HepG2 (cell line): ENCODE results near the gene FER1L5. TPM values are rescaled to one million over a fixed set of nuclear protein-coding genes. Genes with fewer than 3 reads are reported as not detected.

Experiments
- ATAC-seq: fragments of 200-7000 bp; cut with Tn5 transposase; 3 replicates; pipeline ENCODE4 v1.9.1; 2020; ENCODE audit warnings: mild to moderate bottlenecking, moderate library complexity
- BruUV-seq: library from RNA; stranded (reverse); fragments of 400-500 nt; replicated peaks from 2 replicates; lab custom pipeline; 2021; lab: Mats Ljungman, UMichigan
- CTCF ChIA-PET: fragments of 300-600 bp; formaldehyde crosslinking; extraction: SDS; loops from one replicate; lab custom pipeline; 2021; ENCODE audit warnings: low total read pairs, inconsistent platforms, low intra/inter-chr PET ratio; lab: Yijun Ruan, JAX
- POLR2A ChIA-PET: fragments of 350-600 bp; sonication (Branson Sonifier 250); formaldehyde crosslinking; loops from one replicate; lab custom pipeline; 2020; ENCODE audit warnings: antibody characterized with exemption, inconsistent platforms; lab: Yijun Ruan, JAX
- DNase-seq: peaks from one replicate; pipeline ENCODE4 v3.0.0-alpha.2; 2015; ENCODE audit warnings: low spot score
- FAIRE-seq: peaks from 3 replicates; lab custom pipeline; 2011; peaks lifted over from hg19 to GRCh38; lab: Jason Lieb, UNC
- H2AFZ ChIP-seq: one replicate; pipeline ENCODE4 v1.6.1; 2011; ENCODE audit warnings: low read length, inconsistent platforms
- H3K27ac ChIP-seq: fragments of 300-600 bp; 3 replicates; pipeline ENCODE4 v1.8.0; 2011; ENCODE audit warnings: mixed run types, mild to moderate bottlenecking, mixed read lengths, low read length, inconsistent platforms; ENCODE audit not compliant: insufficient read depth; ENCODE audit errors: extremely low read length
- H3K27me3 ChIP-seq, 2 experiments: fragments of 200-600 bp in 1 of 2; 2 replicates in 1 of 2; 3 replicates in 1 of 2; pipeline versions ENCODE4 v1.6.0 to v1.8.0; 2011; ENCODE audit warnings: low read length in 2 of 2, mild to moderate bottlenecking in 2 of 2, moderate library complexity in 2 of 2, inconsistent platforms in 1 of 2; ENCODE audit not compliant: insufficient read depth in 2 of 2, control insufficient read depth in 1 of 2
- H3K36me3 ChIP-seq, 2 experiments: fragments of 200-600 bp in 1 of 2; replicated peaks in 1 of 2; 2 replicates in 1 of 2; 3 replicates in 1 of 2; pipeline versions ENCODE4 v1.5.1 to v1.8.0; 2011; ENCODE audit warnings: low read length in 2 of 2, inconsistent platforms in 1 of 2; ENCODE audit not compliant: insufficient read depth in 2 of 2, control insufficient read depth in 1 of 2
- H3K4me1 ChIP-seq: 2 replicates; pipeline ENCODE4 v1.5.1; 2012; ENCODE audit warnings: low read length, inconsistent platforms; ENCODE audit not compliant: insufficient read depth
- H3K4me2 ChIP-seq: 2 replicates; pipeline ENCODE4 v1.6.0; 2011; ENCODE audit warnings: low read depth, low read length, inconsistent platforms
- H3K4me3 ChIP-seq, 3 experiments: fragments of 200-600 bp in 1 of 3; sonication (generic), shearing (Covaris generic) in 1 of 3; replicated peaks in 1 of 3; 2 replicates each; pipeline ENCODE4 v1.5.1; 2011 to 2016; ENCODE audit warnings: low read length in 3 of 3, inconsistent platforms in 2 of 3, low read depth in 2 of 3, mild to moderate bottlenecking in 2 of 3, control low read depth in 1 of 3, mixed read lengths in 1 of 3; ENCODE audit not compliant: insufficient read depth in 1 of 3
- H3K79me2 ChIP-seq: one replicate; pipeline ENCODE4 v1.6.1; 2011; ENCODE audit warnings: low read length, inconsistent platforms; ENCODE audit not compliant: insufficient read depth
- H3K9ac ChIP-seq: 2 replicates; pipeline ENCODE4 v1.6.0; 2011; ENCODE audit warnings: mild to moderate bottlenecking, low read depth, low read length, inconsistent platforms; ENCODE audit not compliant: insufficient read depth
- H3K9me3 ChIP-seq: 2 replicates; pipeline ENCODE4 v1.5.1; 2012; ENCODE audit warnings: mild to moderate bottlenecking, low read length
- H4K20me1 ChIP-seq: 2 replicates; pipeline ENCODE4 v1.6.0; 2011; ENCODE audit warnings: inconsistent platforms, mild to moderate bottlenecking, low read length, moderate library complexity; ENCODE audit not compliant: insufficient read depth
- ASH2L ChIP-seq: fragments of 300-600, 200-600 bp; sonication (generic); IDR thresholded peaks from 2 replicates; pipeline ENCODE4 v1.7.0; 2017; ENCODE audit warnings: low read depth, mild to moderate bottlenecking, moderate library complexity, mixed read lengths, low read length; ENCODE audit not compliant: insufficient read length
- HDAC6 ChIP-seq: fragments of 200-600 bp; sonication (generic); IDR thresholded peaks from 2 replicates; pipeline ENCODE4 v1.7.0; 2017; ENCODE audit warnings: mild to moderate bottlenecking, antibody characterized with exemption, low read length, low read depth
- HHEX ChIP-seq: IDR thresholded peaks from 2 replicates; pipeline ENCODE4 v1.6.1; 2016; ENCODE audit warnings: control low read depth
- HINFP ChIP-seq: sonication (generic); formaldehyde crosslinking; IDR thresholded peaks from 2 replicates; pipeline ENCODE4 v1.4.0; 2020; ENCODE audit warnings: low read depth, mild to moderate bottlenecking, missing genetic modification reagents
- NFIC ChIP-seq: IDR thresholded peaks from 2 replicates; pipeline ENCODE4 v1.6.1; 2012; ENCODE audit warnings: mild to moderate bottlenecking, low read length, inconsistent platforms
- NFRKB ChIP-seq: fragments of 450-650 bp; IDR thresholded peaks from 2 replicates; pipeline ENCODE4 v1.6.1; 2017
- PBX2 ChIP-seq: IDR thresholded peaks from 2 replicates; pipeline ENCODE4 v1.6.1; 2016; ENCODE audit warnings: control low read depth
- RFX5 ChIP-seq: IDR thresholded peaks from 2 replicates; pipeline ENCODE4 v1.6.1; 2011; ENCODE audit warnings: low read depth, low read length, improper control_type of control experiment
- SAFB2 ChIP-seq: sonication (generic); formaldehyde crosslinking; IDR thresholded peaks from 2 replicates; pipeline ENCODE4 v1.5.1; 2020; ENCODE audit warnings: missing genetic modification reagents, low read depth, mild to moderate bottlenecking, borderline replicate concordance
- SAP130 ChIP-seq: IDR thresholded peaks from 2 replicates; pipeline ENCODE4 v1.6.1; 2016; ENCODE audit warnings: low read depth
- ZNF292 ChIP-seq: sonication (generic); formaldehyde crosslinking; IDR thresholded peaks from 2 replicates; pipeline ENCODE4 v1.8.1; 2022; ENCODE audit warnings: mild to moderate bottlenecking, low read depth, missing genetic modification reagents, borderline replicate concordance
- ZNF746 ChIP-seq: sonication (generic); formaldehyde crosslinking; IDR thresholded peaks from 2 replicates; pipeline ENCODE4 v1.8.0; 2022; ENCODE audit warnings: mild to moderate bottlenecking, missing genetic modification reagents
- ZNF768 ChIP-seq: sonication (generic); formaldehyde crosslinking; IDR thresholded peaks from 2 replicates; pipeline ENCODE4 v1.4.0; 2020; ENCODE audit warnings: missing genetic modification reagents
- ZNF780A ChIP-seq: sonication (generic); formaldehyde crosslinking; IDR thresholded peaks from 2 replicates; pipeline ENCODE4 v1.8.0; 2022; ENCODE audit warnings: mild to moderate bottlenecking, missing genetic modification reagents, moderate library complexity
- WGBS: methylation state at CpG from one replicate; pipeline ENCODE4 v1.1.6; 2017; ENCODE audit warnings: low lambda C conversion rate; 5-methylcytosine and 5-hydroxymethylcytosine counted together
- in situ Hi-C: cut with HindIII; loops from 2 replicates; pipeline ENCODE4 v1.10.0; 2017; ENCODE audit warnings: low pct_unique_long_range_greater_than_20kb; ENCODE audit not compliant: extremely low pct_ligation_motif_present
- intact Hi-C: fragments of 100-400 bp; cut with micrococcal nuclease; formaldehyde crosslinking; loops from one replicate; pipeline ENCODE4 v1.10.0; 2022; ENCODE audit not compliant: unreplicated experiment
- polyA plus RNA-seq, 8 experiments: library from polyadenylated mRNA; depleted of rRNA in 3 of 8; stranded (reverse) in 7 of 8; unstranded in 1 of 8; fragments of >200 nt; fragmentation: Illumina TruSeq in 4 of 8; extraction: Trizol in 4 of 8; gene quantifications; 2 replicates each; pipeline versions ENCODE4 v1.2.1 to v1.2.3, GENCODE V29; 2011 to 2016; ENCODE audit warnings: low read depth in 4 of 8, missing spikeins in 1 of 8, mixed read lengths in 1 of 8; ENCODE audit not compliant: insufficient read depth in 1 of 8
- total RNA-seq, 5 experiments: library from RNA; depleted of rRNA; stranded (reverse); fragments of >200 nt; fragmentation: Illumina TruSeq; extraction: Trizol; gene quantifications; 2 replicates each; pipeline ENCODE4 v1.2.3, GENCODE V29; 2016; ENCODE audit warnings: low read depth in 1 of 5
- TF ChIP-seq, protein P1 (sequence below): sonication (generic); formaldehyde crosslinking; IDR thresholded peaks from 2 replicates; pipeline ENCODE4 v1.5.1; 2020; ENCODE audit warnings: missing genetic modification reagents, mild to moderate bottlenecking, borderline replicate concordance
- TF ChIP-seq, protein P2 (sequence below): sonication (generic); formaldehyde crosslinking; IDR thresholded peaks from 2 replicates; pipeline ENCODE4 v1.5.0; 2020; ENCODE audit warnings: missing genetic modification reagents, mild to moderate bottlenecking, borderline replicate concordance
- TF ChIP-seq, protein P3 (sequence below): sonication (generic); formaldehyde crosslinking; IDR thresholded peaks from 2 replicates; pipeline ENCODE4 v1.8.0; 2022; ENCODE audit warnings: mild to moderate bottlenecking, missing genetic modification reagents; ENCODE audit not compliant: insufficient replicate concordance

The FER1L5 gene
- total and polyA plus RNA-seq, 2 of the 13 experiments (the other 11 are each of a cell fraction or from before 2014, with no cell fraction given): 0.02 to 0.08 TPM

DNA sequence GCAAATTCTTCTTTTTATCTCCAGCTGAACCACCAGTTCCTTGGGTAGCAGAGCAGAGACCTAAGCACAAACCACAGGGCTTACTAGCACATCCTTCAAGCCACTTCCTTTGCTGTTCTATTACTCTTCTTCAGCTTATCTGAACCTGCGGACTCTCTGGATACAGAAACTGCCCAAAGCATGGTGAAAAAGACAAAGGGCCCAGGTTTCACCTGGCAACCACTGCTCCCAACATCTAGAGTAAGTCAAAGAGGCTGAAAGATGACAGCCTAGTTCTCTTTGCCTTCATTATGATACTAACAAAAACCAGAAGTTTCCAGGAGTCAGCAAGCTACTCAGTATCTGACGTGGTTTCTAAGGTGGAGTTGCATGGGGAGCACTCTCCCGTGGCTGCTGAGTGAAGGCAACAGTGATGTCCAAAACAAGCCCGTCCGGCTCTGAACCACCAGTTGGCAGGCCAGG, 47.8 kb upstream of the FER1L5 start:
- FAIRE-seq: no peak
- in situ Hi-C loops: no loop called here
- BruUV-seq: no TSS peak
- H3K79me2 ChIP-seq: no peaks in the 10 kb centered on the region
- CTCF ChIA-PET: no interaction called here
- peaks cover 26 to 77% of the 10 kb centered on the region in 2 experiments for H3K36me3 ChIP-seq
- no peak for ATAC-seq
- no peak for DNase-seq
- H3K9me3 ChIP-seq: no peaks in the 10 kb centered on the region
- H3K4me1 ChIP-seq: peaks cover 10% of the 10 kb centered on the region
- 95% methylated on average over 5 of the region's 5 CpGs for WGBS
- TF ChIP-seq HINFP (CRISPR knock-in tag) (no peak), NFRKB (no peak), ZNF292 (CRISPR knock-in tag) (no peak), ZNF746 (CRISPR knock-in tag) (no peak), PBX2 (CRISPR knock-in tag) (no peak), ZNF780A (no peak), ZNF768 (CRISPR knock-in tag) (no peak), NFIC (no peak), HHEX (CRISPR knock-in tag) (no peak), RFX5 (no peak), SAP130 (CRISPR knock-in tag) (no peak), SAFB2 (CRISPR knock-in tag) (no peak), ASH2L (no peak), HDAC6 (no peak)
- TF ChIP-seq, protein P1, sequence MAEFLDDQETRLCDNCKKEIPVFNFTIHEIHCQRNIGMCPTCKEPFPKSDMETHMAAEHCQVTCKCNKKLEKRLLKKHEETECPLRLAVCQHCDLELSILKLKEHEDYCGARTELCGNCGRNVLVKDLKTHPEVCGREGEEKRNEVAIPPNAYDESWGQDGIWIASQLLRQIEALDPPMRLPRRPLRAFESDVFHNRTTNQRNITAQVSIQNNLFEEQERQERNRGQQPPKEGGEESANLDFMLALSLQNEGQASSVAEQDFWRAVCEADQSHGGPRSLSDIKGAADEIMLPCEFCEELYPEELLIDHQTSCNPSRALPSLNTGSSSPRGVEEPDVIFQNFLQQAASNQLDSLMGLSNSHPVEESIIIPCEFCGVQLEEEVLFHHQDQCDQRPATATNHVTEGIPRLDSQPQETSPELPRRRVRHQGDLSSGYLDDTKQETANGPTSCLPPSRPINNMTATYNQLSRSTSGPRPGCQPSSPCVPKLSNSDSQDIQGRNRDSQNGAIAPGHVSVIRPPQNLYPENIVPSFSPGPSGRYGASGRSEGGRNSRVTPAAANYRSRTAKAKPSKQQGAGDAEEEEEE: no peak
- TF ChIP-seq, protein P2, sequence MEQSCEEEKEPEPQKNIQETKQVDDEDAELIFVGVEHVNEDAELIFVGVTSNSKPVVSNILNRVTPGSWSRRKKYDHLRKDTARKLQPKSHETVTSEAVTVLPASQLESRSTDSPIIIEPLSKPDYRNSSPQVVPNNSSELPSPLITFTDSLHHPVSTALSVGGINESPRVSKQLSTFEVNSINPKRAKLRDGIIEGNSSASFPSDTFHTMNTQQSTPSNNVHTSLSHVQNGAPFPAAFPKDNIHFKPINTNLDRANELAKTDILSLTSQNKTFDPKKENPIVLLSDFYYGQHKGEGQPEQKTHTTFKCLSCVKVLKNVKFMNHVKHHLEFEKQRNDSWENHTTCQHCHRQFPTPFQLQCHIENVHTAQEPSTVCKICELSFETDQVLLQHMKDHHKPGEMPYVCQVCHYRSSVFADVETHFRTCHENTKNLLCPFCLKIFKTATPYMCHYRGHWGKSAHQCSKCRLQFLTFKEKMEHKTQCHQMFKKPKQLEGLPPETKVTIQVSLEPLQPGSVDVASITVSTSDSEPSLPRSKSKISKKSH (CRISPR knock-in tag): no peak
- TF ChIP-seq, protein P3, sequence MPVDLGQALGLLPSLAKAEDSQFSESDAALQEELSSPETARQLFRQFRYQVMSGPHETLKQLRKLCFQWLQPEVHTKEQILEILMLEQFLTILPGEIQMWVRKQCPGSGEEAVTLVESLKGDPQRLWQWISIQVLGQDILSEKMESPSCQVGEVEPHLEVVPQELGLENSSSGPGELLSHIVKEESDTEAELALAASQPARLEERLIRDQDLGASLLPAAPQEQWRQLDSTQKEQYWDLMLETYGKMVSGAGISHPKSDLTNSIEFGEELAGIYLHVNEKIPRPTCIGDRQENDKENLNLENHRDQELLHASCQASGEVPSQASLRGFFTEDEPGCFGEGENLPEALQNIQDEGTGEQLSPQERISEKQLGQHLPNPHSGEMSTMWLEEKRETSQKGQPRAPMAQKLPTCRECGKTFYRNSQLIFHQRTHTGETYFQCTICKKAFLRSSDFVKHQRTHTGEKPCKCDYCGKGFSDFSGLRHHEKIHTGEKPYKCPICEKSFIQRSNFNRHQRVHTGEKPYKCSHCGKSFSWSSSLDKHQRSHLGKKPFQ: no peak
- TF ChIP-seq, all 625 proteins: peak for 0
- H3K4me2 ChIP-seq: no peak overlapping the region
- no peaks in the 10 kb centered on the region for H3K27me3 ChIP-seq
- no peaks in the 10 kb centered on the region for H4K20me1 ChIP-seq
- intact Hi-C loops: no loop called here
- no peak overlapping the region for H3K27ac ChIP-seq
- POLR2A ChIA-PET: interaction anchor here (0.9 kb wide), 1 partner anchor 321 kb away, joined by 3 read pairs; no protein-coding TSS in a partner anchor
- H2AFZ ChIP-seq: no peak overlapping the region
- H3K9ac ChIP-seq: no peak overlapping the region
- H3K4me3 ChIP-seq: no peak overlapping the region
